Prostate gland (tissue), 2 donors: ENCODE measurements around the gene PRKAG2. TPM values are rescaled to one million over a fixed set of nuclear protein-coding genes. Genes with fewer than 3 reads are reported as not detected.

Source experiments
- DNase-seq: peaks from one replicate; pipeline ENCODE4 v3.0.0-alpha.2; 2019; ENCODE audit warnings: low spot score
- H3K27ac ChIP-seq, 2 donors: fragments of 200-600 bp; sonication (generic); 2 replicates each; pipeline ENCODE4 v1.5.1; 2017 to 2019
- H3K27me3 ChIP-seq: fragments of 200-600 bp; sonication (generic); replicated peaks from 2 replicates; pipeline ENCODE4 v1.5.1; 2019; ENCODE audit not compliant: insufficient read depth
- H3K36me3 ChIP-seq, 2 donors: fragments of 200-600 bp; sonication (generic); 1 replicate in 1 of 2; 2 replicates in 1 of 2; pipeline versions ENCODE4 v1.5.1 to v1.8.1; 2017 to 2019
- H3K4me1 ChIP-seq: fragments of 200-600 bp; sonication (generic); replicated peaks from 2 replicates; pipeline ENCODE4 v1.5.1; 2019
- H3K4me3 ChIP-seq, 2 donors: fragments of 200-600 bp; sonication (generic); 2 replicates each; pipeline ENCODE4 v1.5.1; 2017 to 2019
- H3K9me3 ChIP-seq: fragments of 200-600 bp; sonication (generic); 2 replicates; pipeline ENCODE4 v1.5.1; 2017
- POLR2A ChIP-seq: fragments of 450-650 bp; IDR thresholded peaks from one replicate; pipeline ENCODE4 v1.6.1; 2016; ENCODE audit warnings: antibody characterized with exemption, mild to moderate bottlenecking
- POLR2AphosphoS5 ChIP-seq: sonication (generic); formaldehyde crosslinking; IDR thresholded peaks from one replicate; pipeline ENCODE4 v1.6.1; 2017; ENCODE audit warnings: antibody characterized with exemption
- WGBS: methylation state at CpG from one replicate; pipeline ENCODE4 v1.1.5; 2018; 5-methylcytosine and 5-hydroxymethylcytosine counted together
- intact Hi-C: fragments of 100-400 bp; cut with DNase I; formaldehyde crosslinking; loops from one replicate; pipeline ENCODE4 v1.14.2; 2022
- total RNA-seq, 2 donors: library from RNA; depleted of rRNA; stranded (reverse); fragments of >200 nt; gene quantifications; one replicate each; pipeline ENCODE4 v1.1.0, GENCODE V29; 2016
- TF ChIP-seq, protein P1 (sequence below), 4 experiments: fragments of 200-600 bp in 2 of 4; fragments of 450-650 bp in 2 of 4; sonication (generic) in 2 of 4; IDR thresholded peaks; 1 replicate in 3 of 4; 2 replicates in 1 of 4; pipeline ENCODE4 v1.5.1; 2016 to 2019; ENCODE audit warnings: antibody characterized with exemption in 4 of 4, mild to moderate bottlenecking in 2 of 4, moderate library complexity in 2 of 4

The PRKAG2 gene
- total RNA-seq, 2 donors from 2014 or later, result 31.6 to 38.1 TPM

DNA sequence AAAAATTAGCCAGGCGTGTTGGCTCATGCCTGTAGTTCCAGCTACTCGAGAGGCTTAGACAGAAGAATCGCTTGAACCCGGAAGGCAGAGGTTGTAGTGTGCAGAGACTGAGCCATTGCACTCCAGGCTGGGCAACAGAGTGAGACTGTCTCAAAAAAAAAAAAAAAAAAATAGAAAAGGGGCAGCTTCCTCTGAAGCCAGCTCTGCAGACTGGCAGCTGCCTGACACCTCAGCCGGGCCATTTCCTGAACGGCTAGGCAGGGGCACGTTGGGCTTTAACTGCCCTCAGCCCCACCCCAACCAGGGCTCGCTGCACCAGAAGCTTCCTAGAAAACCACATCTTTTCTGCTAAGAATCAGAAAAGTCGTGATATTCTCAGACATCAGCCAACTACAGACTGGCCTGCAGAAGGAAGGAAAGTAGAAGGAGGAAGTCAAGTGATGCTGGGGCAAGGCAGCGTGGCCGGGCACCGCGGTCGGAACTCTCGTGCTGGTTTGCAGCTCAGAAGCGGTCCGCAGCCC is 38.0 kb downstream of the PRKAG2 start:
- no peak for DNase-seq
- Histone ChIP-seq H3K4me1 (no peaks in the 10 kb centered on the region), H3K9me3 (no peaks in the 10 kb centered on the region), H3K27me3 (no peaks in the 10 kb centered on the region), H3K36me3 (no peaks in the 10 kb centered on the region), H3K4me3 (no peak overlapping the region), H3K27ac (no peak overlapping the region)
- intact Hi-C loops, result no loop called here
- TF ChIP-seq POLR2A (no peak), POLR2AphosphoS5 (no peak)
- TF ChIP-seq, protein P1, sequence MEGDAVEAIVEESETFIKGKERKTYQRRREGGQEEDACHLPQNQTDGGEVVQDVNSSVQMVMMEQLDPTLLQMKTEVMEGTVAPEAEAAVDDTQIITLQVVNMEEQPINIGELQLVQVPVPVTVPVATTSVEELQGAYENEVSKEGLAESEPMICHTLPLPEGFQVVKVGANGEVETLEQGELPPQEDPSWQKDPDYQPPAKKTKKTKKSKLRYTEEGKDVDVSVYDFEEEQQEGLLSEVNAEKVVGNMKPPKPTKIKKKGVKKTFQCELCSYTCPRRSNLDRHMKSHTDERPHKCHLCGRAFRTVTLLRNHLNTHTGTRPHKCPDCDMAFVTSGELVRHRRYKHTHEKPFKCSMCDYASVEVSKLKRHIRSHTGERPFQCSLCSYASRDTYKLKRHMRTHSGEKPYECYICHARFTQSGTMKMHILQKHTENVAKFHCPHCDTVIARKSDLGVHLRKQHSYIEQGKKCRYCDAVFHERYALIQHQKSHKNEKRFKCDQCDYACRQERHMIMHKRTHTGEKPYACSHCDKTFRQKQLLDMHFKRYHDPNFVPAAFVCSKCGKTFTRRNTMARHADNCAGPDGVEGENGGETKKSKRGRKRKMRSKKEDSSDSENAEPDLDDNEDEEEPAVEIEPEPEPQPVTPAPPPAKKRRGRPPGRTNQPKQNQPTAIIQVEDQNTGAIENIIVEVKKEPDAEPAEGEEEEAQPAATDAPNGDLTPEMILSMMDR (IDR thresholded peaks at IDR 0.05), result no peak
- WGBS, result 60% methylated on average over 17 of the region's 17 CpGs

DNA sequence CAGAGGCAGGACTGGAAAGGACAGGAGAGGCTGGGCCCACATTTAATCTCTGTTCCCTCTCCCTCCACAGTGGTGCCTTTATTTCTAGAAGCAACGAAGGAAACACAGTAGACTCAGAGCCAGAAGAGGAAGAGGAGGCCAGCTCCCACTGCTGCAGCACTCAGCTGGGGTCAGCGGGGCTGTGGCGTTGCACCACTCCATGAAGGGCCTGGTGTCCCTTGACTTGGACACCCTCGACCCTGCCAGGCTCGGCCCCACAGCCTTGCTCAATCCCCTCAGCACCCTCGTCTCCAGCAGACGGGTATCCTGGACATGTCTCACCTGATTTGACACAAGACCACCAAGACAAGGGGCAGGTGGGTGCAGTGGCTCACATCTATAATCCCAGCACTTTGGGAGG is 38.8 kb downstream of the PRKAG2 start:
- whole genome bisulfite sequencing, result 73% methylated on average over 7 of the region's 7 CpGs
- no peak overlapping the region for H3K4me3 ChIP-seq
- no peak for TF ChIP-seq POLR2AphosphoS5
- no peak for TF ChIP-seq POLR2A
- TF ChIP-seq, protein P1 (IDR thresholded peaks at IDR 0.05), result no peak
- H3K27me3 ChIP-seq, result no peaks in the 10 kb centered on the region
- intact Hi-C loops, result no loop called here
- no peaks in the 10 kb centered on the region for H3K9me3 ChIP-seq
- no peaks in the 10 kb centered on the region for H3K4me1 ChIP-seq
- DNase-seq, result no peak
- H3K27ac ChIP-seq, result no peak overlapping the region
- H3K36me3 ChIP-seq, result no peaks in the 10 kb centered on the region

DNA sequence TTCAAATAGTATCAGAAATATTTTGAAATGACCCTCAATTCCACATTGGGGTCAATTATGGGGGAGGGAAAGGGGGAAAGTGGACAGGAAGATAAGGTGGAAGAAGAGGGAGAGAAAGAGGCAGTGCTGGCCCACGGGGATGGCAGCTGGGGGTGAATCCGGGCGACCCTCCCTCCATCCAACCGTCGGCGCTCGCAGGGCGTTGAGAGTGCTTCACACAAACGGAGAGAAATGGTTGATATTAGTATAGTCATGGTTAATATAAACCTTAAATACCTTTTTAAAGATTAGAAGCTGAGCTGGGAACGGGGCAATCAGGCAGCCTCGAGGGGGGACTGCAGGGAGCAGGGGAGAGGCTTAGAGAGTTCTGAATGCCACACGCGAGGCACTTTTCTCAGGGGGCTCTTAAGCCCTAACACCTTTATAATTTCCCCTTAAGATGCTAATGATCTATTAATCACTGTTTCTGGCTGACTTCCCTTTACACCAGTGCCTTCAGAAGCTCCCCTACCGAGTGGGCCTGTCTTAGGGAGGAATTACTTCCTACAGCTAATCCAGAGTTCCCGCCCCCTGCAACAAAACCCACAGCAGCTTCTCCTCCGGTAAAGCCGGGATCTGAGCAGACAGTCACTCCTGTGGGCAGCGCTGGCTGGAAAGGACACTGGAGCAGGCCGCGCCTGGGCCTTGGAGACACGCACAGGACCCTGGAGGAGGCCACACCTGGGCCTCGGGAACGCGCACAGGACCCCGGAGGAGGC is 39.5 kb downstream of the PRKAG2 start:
- Histone ChIP-seq H3K27ac (no peak overlapping the region), H3K4me3 (no peak overlapping the region), H3K27me3 (no peaks in the 10 kb centered on the region), H3K4me1 (no peaks in the 10 kb centered on the region), H3K36me3 (no peaks in the 10 kb centered on the region), H3K9me3 (no peaks in the 10 kb centered on the region)
- WGBS, result 75% methylated on average over 25 of the region's 25 CpGs
- no peak for TF ChIP-seq POLR2AphosphoS5
- TF ChIP-seq, protein P1 (IDR thresholded peaks at IDR 0.05), result no peak
- TF ChIP-seq POLR2A, result no peak
- intact Hi-C loops, result no loop called here
- no peak for DNase-seq

DNA sequence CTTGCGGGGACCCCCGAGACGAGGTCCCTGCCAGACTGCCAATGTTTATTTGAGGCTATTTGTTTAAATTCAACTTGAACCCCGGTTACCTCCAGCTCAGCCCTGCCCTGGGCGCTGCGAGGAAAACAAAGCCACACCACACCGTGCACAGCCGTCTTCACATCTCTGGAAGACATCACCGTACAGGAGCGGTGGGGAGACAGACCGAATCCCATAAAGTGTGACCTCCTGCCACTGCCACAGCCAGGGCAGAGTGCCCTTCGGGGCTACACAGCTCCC is 40.0 kb downstream of the PRKAG2 start:
- WGBS, result 82% methylated on average over 12 of the region's 12 CpGs
- no peaks in the 10 kb centered on the region for H3K4me1 ChIP-seq
- no peak overlapping the region for H3K27ac ChIP-seq
- H3K36me3 ChIP-seq, result no peaks in the 10 kb centered on the region
- intact Hi-C loops, result no loop called here
- H3K9me3 ChIP-seq, result no peaks in the 10 kb centered on the region
- TF ChIP-seq POLR2AphosphoS5 (no peak), POLR2A (no peak)
- TF ChIP-seq, protein P1 (IDR thresholded peaks at IDR 0.05), result no peak
- DNase-seq, result no peak
- no peaks in the 10 kb centered on the region for H3K27me3 ChIP-seq
- no peak overlapping the region for H3K4me3 ChIP-seq
